HFFc6 (cell line): Measurements from ENCODE around the gene ENG. TPM values are rescaled to one million over a fixed set of nuclear protein-coding genes. Genes with fewer than 3 reads are reported as not detected.

Source experiments
- DNase-seq: peaks from one replicate; pipeline ENCODE4 v3.0.0-alpha.2; 2018
- H3K27ac Mint-ChIP-seq: 2 replicates; pipeline ENCODE4 v1.8.0; 2020; ENCODE audit warnings: mild to moderate bottlenecking, mixed read lengths
- H3K27me3 Mint-ChIP-seq: 2 replicates; pipeline ENCODE4 v1.8.0; 2021; ENCODE audit warnings: mild to moderate bottlenecking, moderate library complexity, mixed read lengths; ENCODE audit not compliant: insufficient read depth
- H3K36me3 Mint-ChIP-seq: 2 replicates; pipeline ENCODE4 v1.8.0; 2021; ENCODE audit warnings: low read depth, mixed read lengths
- H3K4me1 Mint-ChIP-seq: 2 replicates; pipeline ENCODE4 v1.8.0; 2020; ENCODE audit warnings: low read depth, mixed read lengths
- H3K4me3 Mint-ChIP-seq: 2 replicates; pipeline ENCODE4 v1.8.0; 2020; ENCODE audit warnings: mild to moderate bottlenecking, moderate library complexity, mixed read lengths
- H3K9me3 Mint-ChIP-seq: 2 replicates; pipeline ENCODE4 v1.8.0; 2020; ENCODE audit warnings: mild to moderate bottlenecking, mixed read lengths
- total RNA-seq, 6 experiments: library from RNA; stranded (reverse); fragmentation: NEBNext Ultra II Directional; extraction: Animal tissue kit (Norgen Biotek cat#: 25700); gene quantifications; 2 replicates in 1 of 6; 3 replicates in 5 of 6; pipeline ENCODE4 v1.2.3, GENCODE V29; 2021
- TF ChIP-seq, protein P1 (sequence below): fragments of 200-600 bp; sonication (generic); IDR thresholded peaks from 2 replicates; pipeline ENCODE4 v1.5.0; 2021; ENCODE audit warnings: antibody characterized with exemption, mild to moderate bottlenecking

ENG gene
- total RNA-seq, 6 experiments from 2014 or later = 205 to 249 (median 227) TPM

DNA sequence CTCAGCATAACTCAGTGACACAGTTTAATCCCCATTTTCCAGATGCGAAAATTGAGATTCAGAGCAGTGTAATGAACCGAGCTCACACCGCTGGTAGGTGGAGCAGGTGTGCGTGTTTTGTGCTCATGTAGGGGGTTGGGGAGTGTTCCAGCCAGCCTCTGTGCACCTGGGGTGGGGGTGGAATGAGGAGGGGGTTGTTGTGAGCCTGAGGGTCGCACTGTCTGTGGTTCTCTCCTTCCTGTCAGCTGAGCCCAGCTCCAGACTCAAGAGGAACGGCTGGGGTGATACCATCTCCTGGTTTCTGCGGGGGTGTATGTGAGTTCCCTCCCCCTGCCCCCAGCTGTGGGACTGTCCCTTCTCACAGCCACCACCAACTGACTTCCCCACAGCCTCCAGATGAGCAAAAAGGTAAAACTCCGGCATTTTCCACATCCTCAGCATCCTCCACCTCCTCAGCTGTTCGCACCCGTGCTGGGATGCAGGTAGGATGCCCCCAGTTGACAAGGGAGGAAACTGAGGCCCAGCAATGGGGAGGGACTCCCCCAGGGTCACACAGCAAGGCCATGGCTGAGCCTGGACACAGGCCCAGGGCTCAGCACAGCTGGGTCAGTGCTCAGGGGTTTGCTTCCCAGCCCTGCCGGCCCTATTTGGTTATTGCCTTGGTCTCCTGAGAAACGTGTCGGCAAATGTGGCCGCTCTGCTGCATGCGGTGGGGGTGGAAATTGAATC is 78.1 kb downstream of the ENG start:
- DNase-seq = no peak
- no peaks in the 10 kb centered on the region for H3K9me3 Mint-ChIP-seq
- H3K4me3 Mint-ChIP-seq = no peak overlapping the region
- peaks cover 19% of the 10 kb centered on the region for H3K27me3 Mint-ChIP-seq
- TF ChIP-seq, protein P1, sequence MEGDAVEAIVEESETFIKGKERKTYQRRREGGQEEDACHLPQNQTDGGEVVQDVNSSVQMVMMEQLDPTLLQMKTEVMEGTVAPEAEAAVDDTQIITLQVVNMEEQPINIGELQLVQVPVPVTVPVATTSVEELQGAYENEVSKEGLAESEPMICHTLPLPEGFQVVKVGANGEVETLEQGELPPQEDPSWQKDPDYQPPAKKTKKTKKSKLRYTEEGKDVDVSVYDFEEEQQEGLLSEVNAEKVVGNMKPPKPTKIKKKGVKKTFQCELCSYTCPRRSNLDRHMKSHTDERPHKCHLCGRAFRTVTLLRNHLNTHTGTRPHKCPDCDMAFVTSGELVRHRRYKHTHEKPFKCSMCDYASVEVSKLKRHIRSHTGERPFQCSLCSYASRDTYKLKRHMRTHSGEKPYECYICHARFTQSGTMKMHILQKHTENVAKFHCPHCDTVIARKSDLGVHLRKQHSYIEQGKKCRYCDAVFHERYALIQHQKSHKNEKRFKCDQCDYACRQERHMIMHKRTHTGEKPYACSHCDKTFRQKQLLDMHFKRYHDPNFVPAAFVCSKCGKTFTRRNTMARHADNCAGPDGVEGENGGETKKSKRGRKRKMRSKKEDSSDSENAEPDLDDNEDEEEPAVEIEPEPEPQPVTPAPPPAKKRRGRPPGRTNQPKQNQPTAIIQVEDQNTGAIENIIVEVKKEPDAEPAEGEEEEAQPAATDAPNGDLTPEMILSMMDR = no peak
- no peak overlapping the region for H3K27ac Mint-ChIP-seq
- no peaks in the 10 kb centered on the region; the same call in 1 of the 2 replicates for H3K4me1 Mint-ChIP-seq
- no peaks in the 10 kb centered on the region for H3K36me3 Mint-ChIP-seq

DNA sequence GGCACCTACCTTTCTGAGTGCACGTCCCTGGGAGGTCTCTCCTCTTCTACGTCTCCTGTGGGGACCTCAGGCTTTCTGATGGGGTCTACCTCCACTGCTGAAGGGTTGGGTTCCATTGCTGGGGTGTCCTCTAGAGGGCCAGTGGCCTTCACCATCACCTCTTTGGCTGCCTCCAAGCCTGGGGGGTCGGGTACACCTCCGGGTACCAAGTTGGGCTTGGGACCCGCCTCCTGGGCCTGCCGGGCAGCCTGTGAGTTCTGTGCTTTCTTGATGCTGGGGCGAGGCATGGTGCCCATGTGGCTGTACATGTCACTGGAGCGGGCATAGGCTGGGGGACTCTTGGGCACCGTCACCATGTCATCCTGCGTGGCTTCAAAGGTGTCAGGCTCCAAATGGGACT is 80.5 kb downstream of the ENG start:
- peaks cover 8% of the 10 kb centered on the region for H3K4me1 Mint-ChIP-seq
- H3K27ac Mint-ChIP-seq = no peak overlapping the region
- H3K9me3 Mint-ChIP-seq = no peaks in the 10 kb centered on the region
- TF ChIP-seq, protein P1 = no peak
- no peaks in the 10 kb centered on the region for H3K36me3 Mint-ChIP-seq
- no peak for DNase-seq
- no peak overlapping the region for H3K4me3 Mint-ChIP-seq
- H3K27me3 Mint-ChIP-seq = peaks cover 22% of the 10 kb centered on the region

DNA sequence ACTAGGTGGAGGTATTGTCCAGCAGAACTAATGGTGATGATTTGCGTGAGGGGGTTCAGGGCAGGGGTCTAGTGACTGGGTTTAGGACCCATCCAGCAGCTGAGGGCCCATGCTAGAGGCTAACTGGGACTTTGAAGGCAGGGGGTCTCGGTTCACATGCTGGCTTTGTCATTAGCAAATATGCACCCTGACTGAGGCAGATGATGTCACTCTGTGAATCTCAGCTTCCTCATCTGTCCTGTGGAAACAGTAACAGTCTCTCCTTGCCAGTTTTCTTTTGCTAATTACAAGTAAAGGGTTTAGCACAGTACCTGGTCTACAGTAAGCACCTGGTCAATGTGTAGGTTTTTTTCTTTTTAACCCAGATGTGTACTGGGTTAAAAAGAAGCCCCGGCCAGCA is 81.2 kb downstream of the ENG start:
- Mint-ChIP-seq H3K36me3 (no peaks in the 10 kb centered on the region), H3K4me3 (no peak overlapping the region), H3K27me3 (peaks cover 25% of the 10 kb centered on the region), H3K9me3 (no peaks in the 10 kb centered on the region), H3K4me1 (peaks cover 8% of the 10 kb centered on the region), H3K27ac (no peak overlapping the region)
- DNase-seq = no peak
- TF ChIP-seq, protein P1 = no peak

DNA sequence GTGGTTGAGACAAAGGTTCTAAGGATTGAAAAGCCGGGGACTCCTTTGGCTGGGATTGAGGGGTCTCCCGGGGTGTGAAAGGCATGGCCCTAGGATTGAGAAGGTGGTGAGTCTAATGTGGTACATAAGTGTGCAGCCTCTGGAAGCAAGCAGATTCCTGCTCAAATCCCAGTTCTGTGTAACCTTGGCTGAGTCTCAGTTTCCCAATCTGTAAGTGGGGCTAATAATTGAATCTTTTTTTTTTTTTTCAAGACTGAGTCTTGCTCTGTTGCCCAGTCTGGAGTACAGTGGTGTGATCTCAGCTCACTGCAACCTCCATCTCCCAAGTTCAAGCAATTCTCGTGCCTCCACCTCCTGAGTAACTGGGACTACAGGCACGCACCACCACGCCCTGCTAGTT is 81.9 kb downstream of the ENG start:
- Mint-ChIP-seq H3K27me3 (peaks cover 23% of the 10 kb centered on the region), H3K4me3 (no peak overlapping the region), H3K27ac (no peak overlapping the region), H3K9me3 (no peaks in the 10 kb centered on the region), H3K4me1 (peaks cover 8% of the 10 kb centered on the region), H3K36me3 (no peaks in the 10 kb centered on the region)
- no peak for DNase-seq
- TF ChIP-seq, protein P1 = no peak

DNA sequence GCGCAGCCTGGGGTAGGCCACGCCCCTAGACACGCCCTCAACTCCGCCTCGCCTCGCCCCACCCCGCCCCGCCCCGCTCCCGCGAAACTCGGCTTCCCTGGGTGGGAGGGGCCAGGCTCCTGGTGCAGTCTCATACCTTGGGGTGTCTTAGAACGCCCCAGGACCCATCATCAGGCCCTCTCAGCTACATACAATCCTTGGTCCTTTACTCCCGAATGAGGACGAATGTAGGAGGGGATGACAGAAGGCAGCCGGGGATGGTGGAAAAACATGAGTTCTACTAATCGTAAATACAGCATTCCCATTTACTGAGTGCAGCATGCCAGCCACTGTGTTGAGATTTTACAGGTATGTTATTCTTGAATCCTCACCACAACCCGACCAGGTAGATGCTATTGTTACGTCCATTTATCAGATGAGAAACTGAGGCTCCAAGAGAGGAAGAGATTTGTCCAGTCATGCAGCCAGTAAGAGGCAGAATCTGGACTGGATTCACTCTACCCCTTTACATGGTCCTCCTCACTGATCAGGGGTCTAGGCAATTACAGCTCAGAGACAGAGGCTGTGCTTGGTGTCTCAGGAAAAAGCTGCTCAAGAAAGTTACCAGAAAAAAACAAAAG is 82.8 kb downstream of the ENG start:
- Mint-ChIP-seq H3K36me3 (no peaks in the 10 kb centered on the region), H3K27ac (no peak overlapping the region), H3K4me1 (peaks cover 8% of the 10 kb centered on the region), H3K9me3 (no peaks in the 10 kb centered on the region), H3K27me3 (peaks cover 26% of the 10 kb centered on the region), H3K4me3 (peak overlapping the region; percentile 87)
- DNase-seq = no peak
- TF ChIP-seq, protein P1 = no peak
